HL-60 (cell line): ENCODE results near the gene ESRRA.

Experiments used
- DNase-seq, 2 experiments: peaks; one replicate each; pipeline ENCODE4 v3.0.0-alpha.2; 2010 to 2020; ENCODE audit warnings: low read depth in 1 of 2, low spot score in 1 of 2
- H3K27ac ChIP-seq: fragments of 250-450 bp; sonication (Bioruptor Pico); replicated peaks from 2 replicates; pipeline ENCODE4 v1.5.1; 2020; ENCODE audit warnings: mild to moderate bottlenecking, moderate library complexity
- H3K27me3 ChIP-seq: fragments of 250-450 bp; sonication (Bioruptor Pico); 2 replicates; pipeline ENCODE4 v1.5.1; 2021; ENCODE audit warnings: mild to moderate bottlenecking, moderate library complexity; ENCODE audit not compliant: insufficient read depth, poor library complexity, severe bottlenecking
- H3K4me3 ChIP-seq: replicated peaks from 2 replicates; pipeline ENCODE4 v1.5.1; 2011; ENCODE audit warnings: mild to moderate bottlenecking, control low read depth, low read length; ENCODE audit not compliant: insufficient read depth
- CTCF ChIP-seq: IDR thresholded peaks from one replicate; pipeline ENCODE4 v1.5.1; 2011; ENCODE audit warnings: low read length, control low read depth, inconsistent platforms; ENCODE audit not compliant: insufficient read depth
- GABPA ChIP-seq: IDR thresholded peaks from 2 replicates; pipeline ENCODE4 v1.6.1; 2012; ENCODE audit warnings: low read depth
- POLR2AphosphoS5 ChIP-seq: IDR thresholded peaks from 2 replicates; pipeline ENCODE4 v1.6.1; 2012; ENCODE audit warnings: low read depth
- REST ChIP-seq: IDR thresholded peaks from 2 replicates; pipeline ENCODE4 v1.6.1; 2012; ENCODE audit warnings: low read depth; ENCODE audit not compliant: insufficient replicate concordance
- SPI1 ChIP-seq: IDR thresholded peaks from 2 replicates; pipeline ENCODE4 v1.6.1; 2012; ENCODE audit warnings: low read depth, mild to moderate bottlenecking, borderline replicate concordance

ESRRA gene

GRCh38 chr11:64291262-64291751, 14.0 kb upstream of the ESRRA start, which contains the start of gene KCNK4:
Gene KCNK4, plus strand, starts transcription at chr11:64291302. Its CDS starts 1,717 bp downstream, at chr11:64293019.
- H3K4me3 ChIP-seq, result no peak within 1 kb of the TSS

GRCh38 chr11:64291752-64292459, 13.4 kb upstream of the ESRRA start:
- peaks cover 55% of the 10 kb centered on the region for H3K27me3 ChIP-seq
- no peak for TF ChIP-seq REST
- TF ChIP-seq SPI1, result no peak
- TF ChIP-seq POLR2AphosphoS5, result no peak
- no peak for DNase-seq
- no peak overlapping the region for H3K27ac ChIP-seq
- H3K4me3 ChIP-seq, result no peak overlapping the region

More at GRCh38 chr11:64291262-64291751, 14.0 kb upstream of the ESRRA start, which contains the start of gene KCNK4:
- peaks cover 49% of the 10 kb centered on the region for H3K27me3 ChIP-seq
- no peak for DNase-seq
- TF ChIP-seq REST, result no peak
- TF ChIP-seq GABPA, result no peak
- TF ChIP-seq SPI1, result no peak
- TF ChIP-seq POLR2AphosphoS5, result no peak
- no peak for TF ChIP-seq CTCF
- no peak within 1 kb of the TSS for H3K27ac ChIP-seq

GRCh38 chr11:64292460-64293254, 12.7 kb upstream of the ESRRA start:
- no peak for DNase-seq
- H3K27me3 ChIP-seq, result peaks cover 61% of the 10 kb centered on the region
- no peak overlapping the region for H3K4me3 ChIP-seq
- TF ChIP-seq POLR2AphosphoS5 (no peak), SPI1 (no peak), GABPA (no peak), REST (no peak), CTCF (no peak)
- no peak overlapping the region for H3K27ac ChIP-seq
